ENCODE results near the gene RNF144A. TPM values are rescaled to one million over a fixed set of nuclear protein-coding genes. Genes with fewer than 3 reads are reported as not detected.

RNF144A gene
- total and polyA plus RNA-seq, 2 donors (not counting 3 experiments of a cell fraction or from before 2014, with no cell fraction given), result 9.7 to 28.8 TPM

- Histone ChIP-seq H3K27me3 (ENCODE audit: control insufficient read depth in 2 of 2, insufficient read depth in 2 of 2, low read length in 2 of 2) (no peaks in the 10 kb centered on the region), H3K9me1 (replicated peaks; ENCODE audit: control insufficient read depth, extremely low read depth, insufficient read depth, low read length) (no peaks in the 10 kb centered on the region), H2AFZ (ENCODE audit: low read depth, low read length) (no peak overlapping the region), H3K9ac (replicated peaks; ENCODE audit: extremely low read depth, insufficient read depth, low read length) (no peak overlapping the region), H3K36me3 (ENCODE audit: control insufficient read depth in 2 of 2, extremely low read depth in 1 of 2, insufficient read depth in 2 of 2, low read length in 2 of 2) (no peaks in the 10 kb centered on the region), H3K27ac (ENCODE audit: insufficient read depth, low read depth, low read length) (no peak overlapping the region), H3K9me3 (replicated peaks; ENCODE audit: control insufficient read depth, insufficient read depth, low read length) (no peaks in the 10 kb centered on the region), H3K79me2 (ENCODE audit: control insufficient read depth, insufficient read depth, low read length) (no peaks in the 10 kb centered on the region), H3K4me2 (ENCODE audit: insufficient read depth, low read length) (no peak overlapping the region), H3K4me3 (replicated peaks in 1 of 3; ENCODE audit: insufficient read depth in 1 of 3, low read depth in 1 of 3, low read length in 3 of 3) (no peak overlapping the region), H3K4me1 (ENCODE audit: control insufficient read depth, extremely low read depth, insufficient read depth, low read length) (peaks cover 9% of the 10 kb centered on the region), H4K20me1 (replicated peaks; ENCODE audit: control insufficient read depth, extremely low read depth, insufficient read depth, low read length) (no peaks in the 10 kb centered on the region)
- BruUV-seq (replicated peaks), result no TSS peak
- ChIA-PET CTCF (interaction anchor here (0.6 to 2.6 kb wide), 6 partner anchors 9 to 125 kb away, joined by 3 to 13 read pairs (median 4); partner anchors contain the start of gene RNF144A), POLR2A (no interaction called here)
- dilution Hi-C loops (cut with MboI; ENCODE audit: extremely low pct_ligation_motif_present, low sequenced_read_pairs), result no loop called here
- FAIRE-seq, result no peak
- no peak for DNase-seq (ENCODE audit: low read depth, low spot score)
- TF ChIP-seq POLR2AphosphoS5 (IDR thresholded peaks at IDR 0.05; ENCODE audit: insufficient read depth, low read depth, low read length) (no peak), JUN (IDR thresholded peaks at IDR 0.05; ENCODE audit: borderline replicate concordance, insufficient read depth, insufficient read length, low read depth) (no peak), EZH2 (IDR thresholded peaks at IDR 0.05; ENCODE audit: borderline replicate concordance, low read depth, low read length, severe bottlenecking) (no peak), FOS (IDR thresholded peaks at IDR 0.05; ENCODE audit: borderline replicate concordance, insufficient read depth, low read length) (no peak), MAX (IDR thresholded peaks at IDR 0.05; ENCODE audit: insufficient read depth, insufficient read length) (no peak), CTCF (IDR thresholded peaks at IDR 0.05; ENCODE audit: extremely low read depth in 1 of 2, insufficient read depth in 1 of 2, low read depth in 1 of 2, low read length in 2 of 2) (no peak), GATA2 (IDR thresholded peaks at IDR 0.05; ENCODE audit: insufficient read depth, insufficient read length, low read depth, low read length) (no peak), POLR2A (IDR thresholded peaks at IDR 0.05; ENCODE audit: low read depth, low read length) (no peak), MYC (IDR thresholded peaks at IDR 0.05; ENCODE audit: low read depth, low read length) (no peak)
- intact Hi-C loops (cut with micrococcal nuclease), result no loop called here
Observed at GRCh38 chr2:7022492-7023385, 105.5 kb downstream of the RNF144A start.

Data from endothelial cell of umbilical vein (primary cell).